ENCODE data around the gene WWTR1. TPM values are rescaled to one million over a fixed set of nuclear protein-coding genes. Genes with fewer than 3 reads are reported as not detected.

Gene WWTR1
- total RNA-seq, 1 donor from 2014 or later, result 42.1 TPM

DNA sequence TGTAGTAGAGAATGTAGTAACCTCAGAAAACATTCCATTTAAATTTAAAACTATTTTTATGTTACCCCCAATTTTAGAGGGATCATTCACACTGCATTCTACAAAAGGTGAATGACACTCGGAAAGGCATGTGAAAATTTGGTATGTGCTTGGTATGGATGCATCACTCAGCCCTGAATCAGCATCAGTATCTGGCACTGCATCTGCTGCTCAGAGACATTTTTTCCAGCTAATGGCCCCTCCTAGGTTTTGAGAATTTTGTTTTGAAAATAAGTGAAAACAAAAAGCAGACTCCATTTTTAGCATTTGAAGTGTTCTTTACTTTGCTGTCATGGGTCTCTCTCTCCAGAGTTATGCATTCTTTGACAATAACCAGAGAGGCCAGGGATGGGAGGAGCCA, 15.6 kb upstream of the WWTR1 start:
- Histone ChIP-seq H3K4me3 (ENCODE audit: low read depth, low read length) (no peak overlapping the region), H3K27me3 (ENCODE audit: control insufficient read depth, insufficient read depth, low read length) (no peaks in the 10 kb centered on the region), H3K36me3 (ENCODE audit: control insufficient read depth, insufficient read depth, low read length) (no peaks in the 10 kb centered on the region)
- no peak for DNase-seq (ENCODE audit: low read depth)
- TF ChIP-seq CTCF (IDR thresholded peaks at IDR 0.05; ENCODE audit: insufficient read depth, low read length, poor library complexity, severe bottlenecking), result no peak

- Histone ChIP-seq H3K4me3 (ENCODE audit: low read depth, low read length) (no peak overlapping the region), H3K36me3 (ENCODE audit: control insufficient read depth, insufficient read depth, low read length) (no peaks in the 10 kb centered on the region), H3K27me3 (ENCODE audit: control insufficient read depth, insufficient read depth, low read length) (no peaks in the 10 kb centered on the region)
- no peak for DNase-seq (ENCODE audit: low read depth)
- no peak for TF ChIP-seq CTCF (IDR thresholded peaks at IDR 0.05; ENCODE audit: insufficient read depth, low read length, poor library complexity, severe bottlenecking)
Observed at GRCh38 chr3:149670742-149671492, 13.1 kb upstream of the WWTR1 start.

- H3K4me3 ChIP-seq (ENCODE audit: low read depth, low read length), result no peak overlapping the region
- DNase-seq (ENCODE audit: low read depth), result no peak
- no peak for TF ChIP-seq CTCF (IDR thresholded peaks at IDR 0.05; ENCODE audit: insufficient read depth, low read length, poor library complexity, severe bottlenecking)
- no peaks in the 10 kb centered on the region for H3K36me3 ChIP-seq (ENCODE audit: control insufficient read depth, insufficient read depth, low read length)
- no peaks in the 10 kb centered on the region for H3K27me3 ChIP-seq (ENCODE audit: control insufficient read depth, insufficient read depth, low read length)
Observed at GRCh38 chr3:149667576-149667975, 9.8 kb upstream of the WWTR1 start.

DNA sequence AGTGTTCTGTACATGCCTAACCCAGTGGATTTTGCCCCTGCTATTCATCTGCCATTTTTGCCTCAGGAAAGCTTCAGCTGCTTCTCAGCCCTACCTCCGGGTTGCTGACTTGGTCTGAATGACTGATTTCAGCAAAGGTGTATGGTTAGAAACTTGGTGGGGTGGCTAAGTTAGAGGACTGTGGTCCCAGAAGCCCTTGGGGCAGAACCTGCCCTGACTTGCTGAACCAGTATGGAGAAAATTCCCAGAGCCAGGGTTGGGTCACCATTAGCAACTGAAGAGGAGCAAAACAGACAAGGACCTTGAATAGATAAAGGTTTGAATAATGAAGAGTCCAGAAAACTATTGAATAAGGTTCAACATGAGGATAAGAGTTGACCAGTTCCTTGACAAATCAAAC, 6.1 kb upstream of the WWTR1 start:
- DNase-seq (ENCODE audit: low read depth), result no peak

GRCh38 chr3:149662240-149662887, 4.5 kb upstream of the WWTR1 start:
- no peaks in the 10 kb centered on the region for H3K27me3 ChIP-seq (ENCODE audit: control insufficient read depth, insufficient read depth, low read length)
- no peak for DNase-seq (ENCODE audit: low read depth)
- TF ChIP-seq CTCF (IDR thresholded peaks at IDR 0.05; ENCODE audit: insufficient read depth, low read length, poor library complexity, severe bottlenecking), result no peak
- H3K4me3 ChIP-seq (ENCODE audit: low read depth, low read length), result no peak overlapping the region
- no peaks in the 10 kb centered on the region for H3K36me3 ChIP-seq (ENCODE audit: control insufficient read depth, insufficient read depth, low read length)

More for the DNA sequence above, 6.1 kb upstream of the WWTR1 start:
- Histone ChIP-seq H3K4me3 (ENCODE audit: low read depth, low read length) (no peak overlapping the region), H3K27me3 (ENCODE audit: control insufficient read depth, insufficient read depth, low read length) (no peaks in the 10 kb centered on the region), H3K36me3 (ENCODE audit: control insufficient read depth, insufficient read depth, low read length) (no peaks in the 10 kb centered on the region)
- TF ChIP-seq CTCF (IDR thresholded peaks at IDR 0.05; ENCODE audit: insufficient read depth, low read length, poor library complexity, severe bottlenecking), result no peak
